ENCODE results near the gene GALNT3.

DNA sequence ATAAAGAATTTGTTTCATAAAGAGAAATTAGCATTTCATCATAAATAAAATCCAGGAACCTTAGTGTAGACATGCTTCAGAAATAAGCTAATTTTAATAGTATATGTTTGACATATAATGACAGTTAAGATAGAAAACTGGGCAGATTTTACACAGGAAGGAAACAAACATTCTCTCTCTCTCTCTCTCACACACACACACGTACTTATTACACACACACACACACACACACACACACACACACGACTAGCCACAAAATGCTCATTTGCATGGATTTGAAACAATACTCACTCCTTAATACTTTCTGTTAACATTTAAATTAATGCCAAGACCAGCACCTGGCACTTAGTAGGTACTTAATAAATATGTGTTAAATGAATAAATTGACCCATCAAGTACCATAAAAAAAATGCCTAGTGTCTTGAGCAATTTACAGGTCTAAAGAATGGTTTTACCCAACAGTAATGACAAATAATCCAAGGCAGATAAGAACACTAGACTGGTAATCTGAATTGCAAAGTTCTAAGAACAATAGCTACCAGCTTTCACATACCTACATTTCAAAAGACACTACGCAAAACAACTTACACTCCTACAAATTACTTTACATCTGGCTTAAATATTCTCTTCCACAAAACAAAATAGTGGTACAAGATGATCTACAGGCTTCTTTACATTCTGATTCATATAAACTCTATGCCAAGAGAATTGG, 2.9 kb upstream of the GALNT3 start:
- TF ChIP-seq, protein P1, sequence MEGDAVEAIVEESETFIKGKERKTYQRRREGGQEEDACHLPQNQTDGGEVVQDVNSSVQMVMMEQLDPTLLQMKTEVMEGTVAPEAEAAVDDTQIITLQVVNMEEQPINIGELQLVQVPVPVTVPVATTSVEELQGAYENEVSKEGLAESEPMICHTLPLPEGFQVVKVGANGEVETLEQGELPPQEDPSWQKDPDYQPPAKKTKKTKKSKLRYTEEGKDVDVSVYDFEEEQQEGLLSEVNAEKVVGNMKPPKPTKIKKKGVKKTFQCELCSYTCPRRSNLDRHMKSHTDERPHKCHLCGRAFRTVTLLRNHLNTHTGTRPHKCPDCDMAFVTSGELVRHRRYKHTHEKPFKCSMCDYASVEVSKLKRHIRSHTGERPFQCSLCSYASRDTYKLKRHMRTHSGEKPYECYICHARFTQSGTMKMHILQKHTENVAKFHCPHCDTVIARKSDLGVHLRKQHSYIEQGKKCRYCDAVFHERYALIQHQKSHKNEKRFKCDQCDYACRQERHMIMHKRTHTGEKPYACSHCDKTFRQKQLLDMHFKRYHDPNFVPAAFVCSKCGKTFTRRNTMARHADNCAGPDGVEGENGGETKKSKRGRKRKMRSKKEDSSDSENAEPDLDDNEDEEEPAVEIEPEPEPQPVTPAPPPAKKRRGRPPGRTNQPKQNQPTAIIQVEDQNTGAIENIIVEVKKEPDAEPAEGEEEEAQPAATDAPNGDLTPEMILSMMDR (IDR thresholded peaks at IDR 0.05): no peak
- no peak for TF ChIP-seq POLR2A (IDR thresholded peaks at IDR 0.05)
